Smooth muscle cell of the brain vasculature (primary cell): ENCODE data around the gene UBE2S.
A peak's percentile ranks its signal among the peaks of the same experiment; 100 is the strongest.
"Not testable (repeated sequence)": the region's sequence is repeated elsewhere in the genome, so short reads cannot be mapped to it uniquely, and the experiment has no call there.

Experiments
- DNase-seq: peaks from one replicate; pipeline ENCODE4 v3.0.0-alpha.2; 2012; ENCODE audit warnings: low read depth, low spot score

The UBE2S gene

DNA sequence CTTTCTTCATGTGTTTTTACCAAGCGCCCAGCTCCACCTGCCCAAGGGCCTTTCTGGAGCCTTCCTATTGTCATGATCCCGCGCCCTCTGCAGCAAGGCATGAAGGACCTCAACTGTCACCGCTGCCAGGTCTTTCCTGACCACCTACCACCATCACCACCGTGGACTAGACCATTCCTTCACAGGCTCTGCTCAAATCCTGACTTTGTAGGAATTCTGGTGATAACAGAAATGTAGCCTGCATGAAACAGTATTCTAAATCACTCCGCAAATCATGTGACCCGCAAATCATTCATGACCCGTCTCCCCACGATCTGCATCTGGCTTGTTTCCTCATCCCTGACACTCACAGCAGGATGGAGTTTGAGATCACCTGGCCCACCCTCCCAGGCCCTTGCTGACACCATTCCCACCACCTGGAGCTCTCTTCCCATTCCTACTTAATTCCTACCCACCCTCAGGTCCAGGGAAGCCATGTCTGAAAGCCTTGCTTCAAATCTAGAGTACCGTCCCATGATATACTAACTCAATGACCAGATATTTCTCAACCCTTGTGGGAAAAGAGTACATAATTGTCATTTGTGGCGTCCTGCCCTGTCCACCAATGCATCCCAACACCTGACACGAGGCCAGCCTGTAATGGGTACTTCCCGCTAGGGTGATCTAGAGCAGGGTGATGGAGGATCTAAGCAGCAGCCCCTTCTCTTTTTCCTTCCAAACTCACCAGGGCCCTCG, 1.3 kb downstream of the UBE2S start:
- no peak for DNase-seq

DNA sequence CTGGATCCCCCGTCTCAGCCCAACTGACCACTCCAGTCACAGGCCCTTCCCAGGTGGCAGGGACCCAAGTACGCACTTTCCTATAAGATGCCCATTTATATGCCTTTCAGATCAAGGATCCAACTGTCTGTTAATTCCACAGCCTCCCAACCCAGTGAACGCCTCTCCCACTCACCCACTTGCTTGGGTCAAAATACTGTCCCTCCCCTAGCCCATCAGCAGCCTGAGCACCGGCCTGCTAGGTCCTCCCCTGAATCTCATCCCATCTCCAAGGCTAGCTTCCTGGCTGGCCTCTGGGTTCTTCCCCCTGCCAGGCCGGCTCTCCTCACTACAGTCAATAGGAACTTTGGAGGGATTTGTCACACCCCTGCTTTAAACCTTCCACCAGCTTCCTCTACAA, 1.9 kb downstream of the UBE2S start:
- no peak for DNase-seq

- DNase-seq: no peak
These were observed 5.1 kb downstream of the UBE2S start for GRCh38 chr19:55402509-55402908.

- not testable (repeated sequence) for DNase-seq
These were observed 6.2 kb downstream of the UBE2S start for GRCh38 chr19:55401390-55401789.

GRCh38 chr19:55400281-55401087, 7.1 kb downstream of the UBE2S start:
- DNase-seq: no peak

GRCh38 chr19:55398200-55398925, 9.2 kb downstream of the UBE2S start:
- no peak for DNase-seq

DNA sequence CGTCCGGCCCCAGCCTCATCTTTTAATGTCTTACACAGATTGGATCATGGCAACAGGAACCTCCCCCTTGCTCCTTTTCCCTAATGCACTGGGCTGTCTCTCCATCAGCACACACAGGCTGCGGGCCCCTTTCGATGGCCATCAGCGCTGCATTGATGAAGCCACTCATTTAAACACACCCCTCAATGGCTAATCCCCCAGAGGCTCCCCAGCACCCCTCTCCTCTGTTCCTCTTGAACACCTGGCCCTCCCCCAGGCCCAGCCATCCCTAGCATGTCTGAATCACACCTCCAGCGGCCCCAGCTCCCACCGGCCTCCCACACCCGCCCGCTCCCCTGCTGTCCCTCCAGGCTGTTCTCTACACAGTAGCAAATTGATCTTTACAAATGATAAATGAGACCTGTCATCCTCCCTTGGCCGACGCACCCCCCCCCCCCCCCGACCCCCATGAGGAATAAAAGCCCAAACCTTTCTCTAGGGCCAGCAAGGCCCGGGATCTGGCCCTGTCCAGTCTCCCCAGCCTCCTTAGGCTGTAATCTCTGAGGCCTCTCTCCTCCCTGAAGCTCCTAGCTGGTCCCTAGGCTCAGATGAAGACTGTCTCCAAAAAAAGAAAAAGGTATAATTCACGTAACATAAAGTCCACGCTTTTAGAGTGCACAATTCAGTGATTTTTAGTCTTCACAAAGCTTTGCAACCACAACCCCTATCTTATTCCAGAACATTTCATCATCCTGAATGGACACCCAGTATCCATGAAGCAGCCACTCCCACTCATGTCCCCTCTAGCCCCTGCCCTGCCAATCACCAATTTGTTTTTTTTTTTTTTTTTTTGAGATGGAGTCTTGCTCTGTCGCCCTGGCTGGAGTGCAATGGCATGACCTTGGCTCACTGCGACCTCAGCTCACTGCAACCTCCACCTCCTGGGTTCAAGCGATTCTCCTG, 14.5 kb downstream of the UBE2S start:
- no peak for DNase-seq

DNA sequence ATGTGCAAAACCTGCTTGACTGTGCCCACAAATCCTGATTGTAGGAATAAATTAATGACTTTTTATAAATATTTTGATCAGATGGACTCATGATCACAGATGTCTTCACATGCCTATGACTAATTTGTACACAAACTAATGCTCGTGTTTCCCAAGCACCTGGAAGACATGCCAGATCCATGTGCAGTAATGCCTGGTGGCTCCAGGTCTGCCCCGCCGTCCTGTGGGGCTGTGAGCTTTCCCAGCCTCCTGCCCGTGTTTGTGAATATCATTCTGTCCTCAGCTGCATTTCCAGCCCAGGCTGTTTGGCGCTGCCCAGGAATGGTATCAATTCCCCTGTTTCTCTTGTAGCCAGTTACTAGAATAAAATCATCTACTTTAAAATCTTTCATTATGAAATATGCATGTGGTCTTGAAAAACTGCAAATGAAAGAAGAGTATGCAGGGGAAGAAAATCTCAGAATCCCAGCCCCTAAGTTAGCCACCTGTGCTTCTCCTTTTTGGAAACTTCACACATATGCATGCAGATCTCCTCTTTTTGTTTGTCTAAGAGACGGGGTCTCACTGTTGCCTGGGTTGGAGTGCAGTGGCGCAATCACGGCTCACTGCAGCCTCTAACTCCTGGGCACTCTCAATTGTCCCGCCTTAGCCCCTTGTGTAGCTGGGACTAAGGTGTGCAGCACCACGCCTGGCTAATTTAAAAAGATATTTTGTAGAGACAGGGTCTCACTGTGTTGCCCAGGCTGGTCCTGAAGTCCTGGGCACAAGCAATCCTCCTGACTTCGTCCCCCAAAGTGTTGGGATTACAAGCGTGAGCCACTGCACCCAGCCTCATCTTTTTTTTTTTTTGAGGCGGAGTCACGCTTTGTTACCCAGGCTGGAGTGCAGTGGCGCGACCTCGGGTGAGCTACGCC, 15.6 kb downstream of the UBE2S start:
- DNase-seq: no peak

DNA sequence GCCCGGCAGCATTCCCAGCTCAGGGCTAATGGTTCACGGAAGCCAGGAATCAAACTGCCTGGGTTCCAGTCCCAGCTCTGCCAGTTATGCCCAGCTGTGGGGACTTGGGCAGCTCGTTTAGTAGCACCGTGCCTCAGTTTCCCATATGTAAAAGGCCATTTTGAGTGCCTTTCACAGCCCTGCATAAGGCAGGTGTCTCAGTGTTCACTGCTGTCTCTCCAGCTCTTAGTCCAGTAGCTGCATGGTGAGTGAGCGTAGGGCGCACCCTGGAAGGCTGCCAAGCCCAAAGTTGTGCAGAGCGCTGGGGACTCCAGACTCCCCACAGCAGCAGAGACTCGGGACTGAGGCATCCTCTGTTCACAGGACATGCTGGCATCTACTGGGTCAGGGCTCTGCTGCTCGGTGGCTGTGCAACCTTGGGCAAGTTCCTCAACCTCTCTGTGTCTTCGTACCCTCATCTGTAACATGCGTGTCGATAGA, 16.4 kb downstream of the UBE2S start:
- DNase-seq: no peak

- DNase-seq: no peak
These were observed 17.1 kb downstream of the UBE2S start for GRCh38 chr19:55390461-55390880.

DNA sequence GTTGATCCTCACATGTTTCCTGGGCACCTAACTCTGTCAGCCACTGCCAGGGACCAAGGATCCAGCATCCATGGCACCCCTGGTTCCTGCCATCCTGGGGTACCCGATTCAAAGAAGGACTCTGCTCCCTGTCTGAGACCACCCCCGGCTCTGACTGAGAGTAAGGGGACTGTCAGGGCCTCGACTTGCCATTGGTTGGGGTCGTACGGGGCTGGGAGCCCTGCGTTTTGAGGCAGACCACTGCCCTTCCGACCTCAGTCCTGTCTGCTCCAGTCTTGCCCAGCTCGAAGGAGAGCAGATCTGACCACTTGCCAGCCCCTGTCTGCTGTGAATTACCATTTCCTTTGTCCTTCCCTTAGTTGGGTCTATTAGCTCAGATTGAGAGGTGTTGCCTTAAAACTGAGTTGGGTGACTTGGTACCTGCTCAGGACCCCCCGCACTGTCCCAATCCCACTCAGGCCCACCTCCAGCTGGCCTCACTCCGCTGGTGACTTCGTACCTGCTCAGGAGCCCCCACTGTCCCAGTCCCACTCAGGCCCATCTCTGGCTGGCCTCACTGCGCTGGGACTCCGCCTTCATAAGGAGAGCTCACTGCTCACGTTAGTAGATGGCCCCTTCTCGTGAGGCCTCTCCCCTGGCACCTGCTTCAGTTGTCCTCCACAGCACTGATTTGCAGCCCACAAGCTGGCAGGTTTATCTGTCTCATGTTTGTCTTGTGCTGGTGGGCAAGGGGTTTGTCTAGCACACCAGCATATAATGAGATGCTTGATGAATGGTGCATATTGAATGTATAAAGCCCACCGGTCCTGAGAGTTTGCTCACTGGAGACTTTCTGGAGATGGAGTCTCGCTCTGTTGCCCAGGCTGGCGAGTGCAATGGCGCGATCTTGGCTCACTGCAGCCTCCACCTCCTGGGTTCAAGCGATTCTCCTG, 17.9 kb downstream of the UBE2S start:
- no peak for DNase-seq

GRCh38 chr19:55387736-55388497, 19.7 kb downstream of the UBE2S start:
- DNase-seq: no peak

- DNase-seq: no peak
These were observed 21.1 kb downstream of the UBE2S start for GRCh38 chr19:55386493-55386971.

GRCh38 chr19:55385724-55386492, 21.7 kb downstream of the UBE2S start, which contains the start of gene RPL28:
Gene RPL28 (plus strand): TSS chr19:55385932. CDS start chr19:55386358, 426 bp downstream.
- peak; percentile 93 for DNase-seq

DNA sequence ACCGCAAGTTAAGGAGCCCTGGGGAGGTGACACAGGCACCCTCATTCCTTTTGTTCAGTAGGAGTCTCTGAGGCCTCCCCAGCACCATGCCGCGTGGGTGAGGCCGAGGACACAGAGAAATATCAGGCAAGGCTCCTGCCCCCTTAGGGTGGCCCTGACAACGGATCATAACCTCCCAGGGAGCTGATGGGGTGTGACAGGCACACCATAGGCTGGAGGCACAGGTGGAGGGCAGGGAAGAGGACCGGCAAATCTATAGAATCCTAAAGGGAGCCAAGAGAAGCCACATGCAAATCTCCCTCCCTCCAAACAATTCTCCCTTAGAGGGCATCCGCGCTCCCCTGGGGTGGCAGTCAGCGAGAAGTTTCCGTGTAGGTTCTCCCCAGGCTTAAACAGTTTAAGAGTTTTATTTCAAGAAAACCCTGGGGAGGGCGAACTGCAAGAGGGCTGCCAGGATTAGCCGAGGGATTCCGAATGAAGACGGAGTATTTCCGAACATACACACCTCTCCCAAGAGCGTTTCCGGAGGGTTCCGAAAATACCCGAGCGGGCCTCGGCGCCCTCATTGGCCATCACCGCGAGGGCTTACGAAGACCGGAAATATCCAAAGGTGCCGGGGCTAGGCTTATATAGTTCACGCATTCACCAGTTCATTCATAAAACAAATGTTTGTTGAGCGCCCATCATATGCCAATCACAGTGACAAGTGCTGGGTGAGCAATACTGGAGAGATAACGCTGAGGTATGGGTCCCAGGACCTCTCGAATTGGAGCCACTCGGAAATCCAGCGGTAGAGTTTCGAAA, 22.5 kb downstream of the UBE2S start:
- peak; percentile 87 for DNase-seq
